HepG2 (cell line): ENCODE data around the gene ICE2. TPM values are rescaled to one million over a fixed set of nuclear protein-coding genes. Genes with fewer than 3 reads are reported as not detected.

Experiments
- AKAP8 ChIP-seq: sonication (generic); formaldehyde crosslinking; IDR thresholded peaks from 2 replicates; pipeline ENCODE4 v1.5.1; 2020; ENCODE audit warnings: mild to moderate bottlenecking, missing genetic modification reagents
- ELF3 ChIP-seq: IDR thresholded peaks from 2 replicates; pipeline ENCODE4 v1.6.1; 2016; ENCODE audit warnings: missing genetic modification reagents, missing compliant biosample characterization
- FOXK2 ChIP-seq: fragments of 450-650 bp; IDR thresholded peaks from 2 replicates; pipeline ENCODE4 v1.6.1; 2016
- HOMEZ ChIP-seq: IDR thresholded peaks from 2 replicates; pipeline ENCODE4 v1.6.1; 2016; ENCODE audit warnings: low read depth
- KDM4B ChIP-seq: sonication (generic); formaldehyde crosslinking; IDR thresholded peaks from 2 replicates; pipeline ENCODE4 v1.4.0; 2020; ENCODE audit warnings: missing genetic modification reagents
- MED8 ChIP-seq: sonication (generic); formaldehyde crosslinking; IDR thresholded peaks from 2 replicates; pipeline ENCODE4 v1.8.1; 2023; ENCODE audit warnings: mild to moderate bottlenecking, missing genetic modification reagents; ENCODE audit not compliant: insufficient replicate concordance
- MXD3 ChIP-seq: IDR thresholded peaks from 2 replicates; pipeline ENCODE4 v1.6.1; 2016; ENCODE audit warnings: mild to moderate bottlenecking, missing biosample characterization, missing genetic modification reagents
- POLR2AphosphoS5 ChIP-seq: IDR thresholded peaks from 2 replicates; pipeline ENCODE4 v1.6.1; 2012; ENCODE audit warnings: low read depth, low read length
- SNAPC2 ChIP-seq: sonication (generic); formaldehyde crosslinking; IDR thresholded peaks from 2 replicates; pipeline ENCODE4 v1.8.1; 2022; ENCODE audit warnings: mild to moderate bottlenecking, missing genetic modification reagents
- TIGD3 ChIP-seq: sonication (generic); formaldehyde crosslinking; IDR thresholded peaks from 2 replicates; pipeline ENCODE4 v1.5.1; 2020; ENCODE audit warnings: mild to moderate bottlenecking, missing genetic modification reagents, borderline replicate concordance
- ZHX1 ChIP-seq: sonication (generic); formaldehyde crosslinking; IDR thresholded peaks from 2 replicates; pipeline ENCODE4 v1.8.1; 2022; ENCODE audit warnings: low read depth, mild to moderate bottlenecking, missing genetic modification reagents
- ZNF263 ChIP-seq: sonication (generic); formaldehyde crosslinking; IDR thresholded peaks from 2 replicates; pipeline ENCODE4 v1.4.0; 2020; ENCODE audit warnings: missing genetic modification reagents
- ZNF280B ChIP-seq: sonication (generic); formaldehyde crosslinking; IDR thresholded peaks from 2 replicates; pipeline ENCODE4 v1.5.0; 2020; ENCODE audit warnings: missing genetic modification reagents, mild to moderate bottlenecking, borderline replicate concordance
- ZNF496 ChIP-seq: sonication (generic); formaldehyde crosslinking; IDR thresholded peaks from 2 replicates; pipeline ENCODE4 v1.8.1; 2023; ENCODE audit warnings: mild to moderate bottlenecking, moderate library complexity, missing genetic modification reagents; ENCODE audit not compliant: insufficient replicate concordance
- ZNF691 ChIP-seq: sonication (generic); formaldehyde crosslinking; IDR thresholded peaks from 2 replicates; pipeline ENCODE4 v1.4.0; 2020; ENCODE audit warnings: missing genetic modification reagents, low read depth, mild to moderate bottlenecking, borderline replicate concordance
- ZNF710 ChIP-seq: sonication (generic); formaldehyde crosslinking; IDR thresholded peaks from 2 replicates; pipeline ENCODE4 v1.5.0; 2020; ENCODE audit warnings: mild to moderate bottlenecking, missing genetic modification reagents, borderline replicate concordance
- ZNF792 ChIP-seq: IDR thresholded peaks from 2 replicates; pipeline ENCODE4 v1.6.1; 2016
- polyA plus RNA-seq, 8 experiments: library from polyadenylated mRNA; depleted of rRNA in 3 of 8; stranded (reverse) in 7 of 8; unstranded in 1 of 8; fragments of >200 nt; fragmentation: Illumina TruSeq in 4 of 8; extraction: Trizol in 4 of 8; gene quantifications; 2 replicates each; pipeline versions ENCODE4 v1.2.1 to v1.2.3, GENCODE V29; 2011 to 2016; ENCODE audit warnings: low read depth in 4 of 8, missing spikeins in 1 of 8, mixed read lengths in 1 of 8; ENCODE audit not compliant: insufficient read depth in 1 of 8
- total RNA-seq, 5 experiments: library from RNA; depleted of rRNA; stranded (reverse); fragments of >200 nt; fragmentation: Illumina TruSeq; extraction: Trizol; gene quantifications; 2 replicates each; pipeline ENCODE4 v1.2.3, GENCODE V29; 2016; ENCODE audit warnings: low read depth in 1 of 5

ICE2 gene
- total and polyA plus RNA-seq, 2 of the 13 experiments (the other 11 are each of a cell fraction or from before 2014, with no cell fraction given) = 24.8 to 26.4 TPM

GRCh38 chr15:60478566-60479360 is at the start of gene ICE2 (continued):
- TF ChIP-seq ZNF263 (CRISPR knock-in tag) (0 out of 2 replicates have a peak, but pooled peaks have one; percentile 17), ZHX1 (peak; percentile 87), SNAPC2 (peak; percentile 76; the same call in 1 of the 2 replicates), MXD3 (CRISPR knock-in tag) (peak; percentile 90), KDM4B (CRISPR knock-in tag) (peak; percentile 81), ZNF691 (CRISPR knock-in tag) (peak; percentile 31; the same call in 1 of the 2 replicates), ELF3 (CRISPR knock-in tag) (peak; percentile 95), ZNF280B (CRISPR knock-in tag) (no peak), POLR2AphosphoS5 (peak; percentile 96), ZNF496 (no peak), HOMEZ (CRISPR knock-in tag) (peak; percentile 64; the same call in 1 of the 2 replicates), AKAP8 (CRISPR knock-in tag) (peak; percentile 66; the same call in 1 of the 2 replicates), TIGD3 (CRISPR knock-in tag) (peak; percentile 90; the same call in 1 of the 2 replicates), ZNF792 (CRISPR knock-in tag) (peak; percentile 61), MED8 (CRISPR knock-in tag) (peak; percentile 75), ZNF710 (CRISPR knock-in tag) (peak; percentile 73; the same call in 1 of the 2 replicates), FOXK2 (peak; percentile 36; the same call in 1 of the 2 replicates)
